IPS DF 6.9 (cell line): ENCODE measurements around the gene ABCG1.

Experiments
- DNase-seq: peaks from one replicate; pipeline ENCODE4 v3.0.0-alpha.2; 2013; ENCODE audit warnings: low read depth, low spot score
- H3K27ac ChIP-seq: one replicate; pipeline ENCODE4 v1.5.1; 2013; ENCODE audit warnings: low read length, control low read depth
- H3K27me3 ChIP-seq: 2 replicates; pipeline ENCODE4 v1.6.1; 2013; ENCODE audit warnings: mild to moderate bottlenecking, low read length; ENCODE audit not compliant: control insufficient read depth, insufficient read depth
- H3K36me3 ChIP-seq: 2 replicates; pipeline ENCODE4 v1.6.1; 2013; ENCODE audit warnings: low read length; ENCODE audit not compliant: control insufficient read depth, insufficient read depth
- H3K4me1 ChIP-seq: 2 replicates; pipeline ENCODE4 v1.6.1; 2013; ENCODE audit warnings: low read length; ENCODE audit not compliant: control insufficient read depth, insufficient read depth
- H3K4me3 ChIP-seq: 2 replicates; pipeline ENCODE4 v1.5.1; 2013; ENCODE audit warnings: mild to moderate bottlenecking, low read length
- H3K9me3 ChIP-seq: 2 replicates; pipeline ENCODE4 v1.6.1; 2013; ENCODE audit warnings: low read length, inconsistent platforms; ENCODE audit not compliant: control insufficient read depth, insufficient read depth
- WGBS: extraction: QIAGEN DNeasy Blood & Tissue Kit; methylation state at CpG from one replicate; pipeline ENCODE4 v1.1.7; 2013; ENCODE audit warnings: mixed read lengths, missing lambda C conversion rate; ENCODE audit not compliant: insufficient read length, insufficient coverage; 5-methylcytosine and 5-hydroxymethylcytosine counted together

The ABCG1 gene

GRCh38 chr21:42281181-42281680 is 62.3 kb downstream of the ABCG1 start:
- no peak for DNase-seq
- Histone ChIP-seq H3K4me3 (no peak overlapping the region), H3K9me3 (no peaks in the 10 kb centered on the region), H3K4me1 (no peaks in the 10 kb centered on the region; the same call in 1 of the 2 replicates), H3K27ac (no peak overlapping the region), H3K36me3 (no peaks in the 10 kb centered on the region), H3K27me3 (no peaks in the 10 kb centered on the region)
- WGBS = no CpG with 5 or more reads among the region's 12 CpGs

- Histone ChIP-seq H3K36me3 (no peaks in the 10 kb centered on the region), H3K4me3 (no peak overlapping the region), H3K27ac (no peak overlapping the region), H3K27me3 (no peaks in the 10 kb centered on the region), H3K4me1 (no peaks in the 10 kb centered on the region; the same call in 1 of the 2 replicates), H3K9me3 (no peaks in the 10 kb centered on the region)
- no CpG with 5 or more reads among the region's 18 CpGs for WGBS
- DNase-seq = no peak
Observed at GRCh38 chr21:42282021-42282420, 63.1 kb downstream of the ABCG1 start.

DNA sequence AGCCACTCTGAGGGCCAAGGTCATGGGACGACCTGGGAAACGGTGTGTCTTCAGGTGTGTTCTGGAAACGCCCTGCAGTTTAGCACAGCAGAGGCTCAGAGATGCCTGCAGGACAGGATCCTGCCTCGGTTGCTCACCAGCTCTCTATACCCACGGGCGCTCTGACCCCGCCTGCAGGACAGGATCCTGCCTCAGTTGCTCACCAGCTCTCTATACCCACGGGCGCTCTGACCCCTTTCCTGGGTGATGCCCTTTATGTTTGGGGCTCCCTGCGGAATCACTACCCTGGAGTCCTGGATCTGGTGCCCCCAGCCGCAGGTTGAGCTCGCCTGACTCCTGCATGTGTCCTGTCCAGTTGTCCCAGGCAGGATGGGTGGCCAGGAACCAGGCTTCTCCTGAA is 63.8 kb downstream of the ABCG1 start:
- Histone ChIP-seq H3K4me1 (no peaks in the 10 kb centered on the region; the same call in 1 of the 2 replicates), H3K36me3 (no peaks in the 10 kb centered on the region), H3K9me3 (no peaks in the 10 kb centered on the region), H3K27ac (no peak overlapping the region), H3K4me3 (no peak overlapping the region), H3K27me3 (no peaks in the 10 kb centered on the region)
- DNase-seq = no peak
- WGBS = no CpG with 5 or more reads among the region's 12 CpGs

DNA sequence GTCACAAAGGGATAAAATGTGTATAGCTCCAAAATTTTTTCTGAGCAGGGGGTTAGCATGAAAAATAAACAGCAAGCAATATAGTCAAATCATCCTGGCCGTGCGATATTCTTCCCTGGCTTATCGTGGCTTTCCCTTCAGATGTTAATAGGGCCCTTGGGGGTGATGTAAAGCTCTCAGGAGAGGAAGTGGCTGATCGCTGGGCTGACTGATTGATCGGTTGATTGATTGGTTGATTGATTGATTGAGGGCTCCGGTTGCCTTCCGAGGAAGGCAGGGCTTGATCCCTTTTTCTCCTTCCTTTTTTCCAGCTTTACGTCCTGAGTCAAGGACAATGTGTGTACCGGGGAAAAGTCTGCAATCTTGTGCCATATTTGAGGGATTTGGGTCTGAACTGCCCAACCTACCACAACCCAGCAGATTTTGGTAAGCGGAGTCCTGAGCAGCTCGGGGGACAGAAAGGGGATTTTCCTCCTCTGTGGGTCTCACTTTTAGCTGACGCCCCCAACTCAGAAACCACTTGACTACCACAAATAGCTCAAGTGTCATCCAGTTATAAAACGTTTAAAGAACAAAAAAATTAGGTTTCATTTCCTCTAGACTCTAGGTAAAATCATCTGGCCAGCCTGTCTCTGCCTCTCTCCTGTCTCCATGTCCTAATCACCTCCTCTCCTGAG is 66.8 kb downstream of the ABCG1 start:
- no peak overlapping the region for H3K4me3 ChIP-seq
- no peaks in the 10 kb centered on the region for H3K27me3 ChIP-seq
- no CpG with 5 or more reads among the region's 13 CpGs for WGBS
- H3K27ac ChIP-seq = no peak overlapping the region
- no peaks in the 10 kb centered on the region; the same call in 1 of the 2 replicates for H3K4me1 ChIP-seq
- no peaks in the 10 kb centered on the region for H3K9me3 ChIP-seq
- H3K36me3 ChIP-seq = no peaks in the 10 kb centered on the region
- no peak for DNase-seq

DNA sequence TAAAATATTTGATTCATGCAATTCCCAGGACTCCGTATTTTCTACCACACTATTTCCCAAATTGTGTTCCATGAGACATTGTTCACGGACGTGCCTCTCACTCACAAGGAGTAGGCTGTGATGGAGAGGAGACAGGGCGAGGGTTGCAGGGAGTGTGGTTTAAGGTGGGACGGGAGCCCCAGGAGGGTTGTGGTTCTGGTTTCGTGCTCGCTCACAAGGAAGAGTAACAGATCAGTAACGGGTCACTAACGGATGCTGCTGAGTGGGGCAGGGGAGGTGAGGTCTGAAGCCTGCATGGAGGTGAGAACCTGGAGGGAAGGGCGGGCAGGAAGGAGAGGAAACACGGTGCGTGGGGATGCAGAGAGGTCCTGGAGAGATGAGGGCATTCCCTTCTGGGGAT is 67.5 kb downstream of the ABCG1 start:
- DNase-seq = no peak
- no peaks in the 10 kb centered on the region for H3K27me3 ChIP-seq
- no peak overlapping the region for H3K4me3 ChIP-seq
- H3K27ac ChIP-seq = no peak overlapping the region
- H3K36me3 ChIP-seq = no peaks in the 10 kb centered on the region
- WGBS = no CpG with 5 or more reads among the region's 12 CpGs
- H3K4me1 ChIP-seq = no peaks in the 10 kb centered on the region; the same call in 1 of the 2 replicates
- no peaks in the 10 kb centered on the region for H3K9me3 ChIP-seq

DNA sequence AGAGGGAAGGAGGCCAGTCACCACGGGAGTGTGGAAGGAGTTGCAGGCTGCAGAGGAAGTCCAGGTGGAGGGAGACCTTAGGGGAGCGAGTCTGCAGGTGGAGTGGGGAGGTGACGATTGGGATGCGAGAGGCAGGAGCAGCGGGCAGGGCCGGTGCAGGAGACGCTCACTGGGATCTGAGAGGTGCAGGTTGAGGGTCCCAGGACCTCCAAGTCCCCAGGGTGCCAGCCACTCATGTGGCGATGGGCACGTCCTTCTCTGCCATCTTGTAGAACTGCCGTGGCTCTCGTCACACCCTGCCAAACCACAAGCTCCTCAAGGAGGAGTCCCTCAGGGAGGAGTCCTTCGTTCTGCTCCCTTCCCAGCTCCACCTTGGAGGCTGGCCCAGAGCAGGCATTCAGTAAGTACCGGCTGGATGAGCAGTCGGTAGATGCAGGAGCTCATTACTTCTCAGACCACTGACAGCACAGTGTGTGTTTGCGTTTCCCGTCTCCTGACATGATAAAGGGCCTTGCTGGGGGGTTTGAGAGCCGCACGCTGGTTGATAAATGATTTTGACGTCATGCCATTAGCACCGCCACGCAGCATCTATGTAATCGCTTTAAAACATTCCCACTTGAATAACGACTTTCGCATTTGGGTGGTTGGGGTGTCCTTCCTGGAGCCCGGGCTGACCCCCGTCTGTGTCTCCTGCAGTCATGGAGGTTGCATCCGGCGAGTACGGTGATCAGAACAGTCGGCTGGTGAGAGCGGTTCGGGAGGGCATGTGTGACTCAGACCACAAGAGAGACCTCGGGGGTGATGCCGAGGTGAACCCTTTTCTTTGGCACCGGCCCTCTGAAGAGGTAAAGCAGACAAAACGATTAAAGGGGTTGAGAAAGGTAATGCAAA is 68.5 kb downstream of the ABCG1 start:
- no CpG with 5 or more reads among the region's 36 CpGs for WGBS

GRCh38 chr21:42288962-42289361 is 70.0 kb downstream of the ABCG1 start:
- H3K27me3 ChIP-seq = no peaks in the 10 kb centered on the region
- 100% methylated on average over 1 of the region's 5 CpGs for WGBS
- no peaks in the 10 kb centered on the region; the same call in 1 of the 2 replicates for H3K4me1 ChIP-seq
- no peak overlapping the region for H3K27ac ChIP-seq
- DNase-seq = no peak
- H3K9me3 ChIP-seq = no peaks in the 10 kb centered on the region
- H3K36me3 ChIP-seq = no peaks in the 10 kb centered on the region
- no peak overlapping the region for H3K4me3 ChIP-seq

More for the DNA sequence above, 68.5 kb downstream of the ABCG1 start:
- Histone ChIP-seq H3K4me1 (no peaks in the 10 kb centered on the region; the same call in 1 of the 2 replicates), H3K9me3 (no peaks in the 10 kb centered on the region), H3K4me3 (no peak overlapping the region), H3K27me3 (no peaks in the 10 kb centered on the region), H3K27ac (no peak overlapping the region), H3K36me3 (no peaks in the 10 kb centered on the region)
- DNase-seq = no peak

DNA sequence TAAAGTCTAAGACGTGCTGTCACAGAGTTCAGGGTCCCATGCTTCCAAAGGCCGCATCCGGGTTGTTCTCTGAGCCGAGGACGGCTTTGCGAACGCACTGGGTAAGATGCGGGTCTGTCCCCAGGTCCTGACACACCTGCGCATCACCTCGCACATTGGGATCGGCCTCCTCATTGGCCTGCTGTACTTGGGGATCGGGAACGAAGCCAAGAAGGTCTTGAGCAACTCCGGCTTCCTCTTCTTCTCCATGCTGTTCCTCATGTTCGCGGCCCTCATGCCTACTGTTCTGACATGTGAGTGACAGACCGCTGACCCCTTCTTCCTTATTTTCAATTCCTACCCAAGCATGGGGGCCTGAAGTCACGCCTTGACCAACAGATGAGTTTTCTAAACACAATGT is 71.0 kb downstream of the ABCG1 start:
- Histone ChIP-seq H3K27me3 (no peaks in the 10 kb centered on the region), H3K36me3 (no peaks in the 10 kb centered on the region), H3K27ac (no peak overlapping the region), H3K4me3 (no peak overlapping the region), H3K9me3 (no peaks in the 10 kb centered on the region), H3K4me1 (no peaks in the 10 kb centered on the region; the same call in 1 of the 2 replicates)
- no CpG with 5 or more reads among the region's 18 CpGs for WGBS
- no peak for DNase-seq

- no peak overlapping the region for H3K4me3 ChIP-seq
- no peaks in the 10 kb centered on the region for H3K36me3 ChIP-seq
- no peak for DNase-seq
- H3K4me1 ChIP-seq = no peaks in the 10 kb centered on the region; the same call in 1 of the 2 replicates
- no CpG with 5 or more reads among the region's 3 CpGs for WGBS
- H3K27me3 ChIP-seq = no peaks in the 10 kb centered on the region
- no peaks in the 10 kb centered on the region for H3K9me3 ChIP-seq
- H3K27ac ChIP-seq = no peak overlapping the region
Observed at GRCh38 chr21:42290505-42290904, 71.6 kb downstream of the ABCG1 start.

DNA sequence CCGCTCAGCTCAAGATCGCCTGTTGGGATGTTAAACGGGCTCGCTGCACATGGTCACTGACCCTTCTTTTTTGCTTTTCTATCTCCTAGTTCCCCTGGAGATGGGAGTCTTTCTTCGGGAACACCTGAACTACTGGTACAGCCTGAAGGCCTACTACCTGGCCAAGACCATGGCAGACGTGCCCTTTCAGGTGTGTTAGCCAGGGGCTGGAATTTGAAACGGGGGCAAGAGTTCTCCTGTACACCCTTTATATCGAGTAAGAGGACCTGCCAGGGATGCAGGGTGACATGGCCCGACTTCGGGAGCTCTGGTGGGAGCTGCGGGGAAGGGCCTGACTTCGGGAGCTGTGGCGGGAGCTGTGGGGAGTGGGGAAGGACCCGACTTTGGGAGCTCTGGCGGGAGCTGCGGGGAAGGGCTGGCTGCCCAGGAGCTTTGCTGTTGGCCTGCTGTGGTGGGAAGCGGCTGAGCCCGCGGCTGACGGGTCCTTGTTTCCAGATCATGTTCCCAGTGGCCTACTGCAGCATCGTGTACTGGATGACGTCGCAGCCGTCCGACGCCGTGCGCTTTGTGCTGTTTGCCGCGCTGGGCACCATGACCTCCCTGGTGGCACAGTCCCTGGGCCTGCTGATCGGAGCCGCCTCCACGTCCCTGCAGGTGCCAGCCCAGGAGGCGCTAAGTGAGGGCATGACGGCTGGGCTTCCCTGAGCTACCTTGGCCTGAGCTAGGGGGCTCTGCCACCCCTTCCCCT is 72.2 kb downstream of the ABCG1 start:
- H3K27ac ChIP-seq = no peak overlapping the region
- H3K9me3 ChIP-seq = no peaks in the 10 kb centered on the region
- H3K4me3 ChIP-seq = no peak overlapping the region
- H3K27me3 ChIP-seq = no peaks in the 10 kb centered on the region
- H3K36me3 ChIP-seq = no peaks in the 10 kb centered on the region
- H3K4me1 ChIP-seq = no peaks in the 10 kb centered on the region; the same call in 1 of the 2 replicates
- no CpG with 5 or more reads among the region's 35 CpGs for WGBS
- no peak for DNase-seq
